ENCODE measurements around the gene SDHAF2.

DNA sequence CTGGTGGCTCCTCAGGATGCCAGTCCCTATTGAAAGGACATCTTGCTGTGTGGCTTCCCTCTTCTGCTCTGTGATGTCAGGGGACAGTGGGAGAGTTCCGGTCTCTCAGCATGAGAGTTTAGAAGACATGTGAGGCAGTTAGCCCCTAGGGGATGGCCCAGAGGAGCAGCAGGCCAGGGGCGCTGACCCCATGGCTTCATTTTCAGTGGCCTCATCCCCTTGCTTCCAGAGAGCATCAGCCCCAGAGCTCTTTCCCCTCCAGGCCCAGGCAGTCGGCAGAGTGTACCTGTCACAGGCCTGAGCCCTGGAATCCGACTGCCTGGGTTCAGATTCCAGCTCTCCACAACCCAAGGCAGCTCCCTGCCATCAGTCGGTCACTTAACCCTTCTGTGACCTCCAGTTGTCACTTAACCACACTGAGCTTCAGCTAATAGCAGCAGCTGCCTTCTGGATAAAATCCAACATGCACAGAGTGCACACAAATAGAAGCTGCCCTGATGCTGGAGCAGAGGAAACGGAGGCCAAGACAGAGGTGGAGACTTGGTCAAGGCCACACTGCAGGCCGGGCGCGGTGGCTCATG is 64.5 kb downstream of the SDHAF2 start:
- TF ChIP-seq CTCF (conservative IDR thresholded peaks at IDR 0.05; ENCODE audit: low read depth, low read length) (no peak), EZH2 (IDR thresholded peaks at IDR 0.05; ENCODE audit: borderline replicate concordance, low read depth, low read length, poor library complexity, severe bottlenecking) (no peak)
